Activated B cell treated with CpG ODN at 0.5 μM for 24 hours (primary cell): ENCODE results near the gene ETV3. TPM values are rescaled to one million over a fixed set of nuclear protein-coding genes. Genes with fewer than 3 reads are reported as not detected.
"Not testable (repeated sequence)": the region's sequence is repeated elsewhere in the genome, so short reads cannot be mapped to it uniquely, and the experiment has no call there.

Experiments
- ATAC-seq: fragments of 200-7000 bp; cut with Tn5 transposase; one replicate; pipeline ENCODE4 v1.10.0; 2021; ENCODE audit warnings: low read depth, mild to moderate bottlenecking, moderate library complexity
- CTCF ChIA-PET: fragments of 350-600 bp; sonication (Branson Sonifier 250); formaldehyde crosslinking; loops from one replicate; lab custom pipeline; 2021; ENCODE audit warnings: antibody characterized with exemption; lab: Charles Lee
- POLR2A ChIA-PET: fragments of 350-600 bp; sonication (Branson Sonifier 250); formaldehyde crosslinking; loops from one replicate; lab custom pipeline; 2021; ENCODE audit warnings: antibody characterized with exemption; lab: Charles Lee
- DNase-seq: peaks from one replicate; pipeline ENCODE4 v3.0.0; 2022
- H3K27ac Mint-ChIP-seq: one replicate; pipeline ENCODE4 v1.8.0; 2020; ENCODE audit warnings: mixed read lengths
- H3K27me3 Mint-ChIP-seq: one replicate; pipeline ENCODE4 v1.8.0; 2021; ENCODE audit warnings: mixed read lengths
- H3K36me3 Mint-ChIP-seq: one replicate; pipeline ENCODE4 v1.8.0; 2021; ENCODE audit warnings: low read depth, mixed read lengths
- H3K4me1 Mint-ChIP-seq: one replicate; pipeline ENCODE4 v1.8.0; 2021; ENCODE audit warnings: mixed read lengths
- H3K4me3 Mint-ChIP-seq: one replicate; pipeline ENCODE4 v1.8.0; 2020; ENCODE audit warnings: mild to moderate bottlenecking, mixed read lengths
- H3K9me3 Mint-ChIP-seq: one replicate; pipeline ENCODE4 v1.8.0; 2020; ENCODE audit warnings: mixed read lengths
- intact Hi-C: fragments of 100-400 bp; cut with micrococcal nuclease; formaldehyde crosslinking; loops from one replicate; pipeline ENCODE4 v1.15.1; 2024
- total RNA-seq: library from RNA; stranded (reverse); gene quantifications from 2 replicates; pipeline ENCODE4 v1.2.3, GENCODE V29; 2022
- TF ChIP-seq, protein P1 (sequence below): fragments of 200-600 bp; IDR thresholded peaks from one replicate; pipeline ENCODE4 v1.8.0; 2022; ENCODE audit warnings: antibody characterized with exemption, mild to moderate bottlenecking

Gene ETV3
- 26.6 and 31.3 TPM in 2 replicates for total RNA-seq

DNA sequence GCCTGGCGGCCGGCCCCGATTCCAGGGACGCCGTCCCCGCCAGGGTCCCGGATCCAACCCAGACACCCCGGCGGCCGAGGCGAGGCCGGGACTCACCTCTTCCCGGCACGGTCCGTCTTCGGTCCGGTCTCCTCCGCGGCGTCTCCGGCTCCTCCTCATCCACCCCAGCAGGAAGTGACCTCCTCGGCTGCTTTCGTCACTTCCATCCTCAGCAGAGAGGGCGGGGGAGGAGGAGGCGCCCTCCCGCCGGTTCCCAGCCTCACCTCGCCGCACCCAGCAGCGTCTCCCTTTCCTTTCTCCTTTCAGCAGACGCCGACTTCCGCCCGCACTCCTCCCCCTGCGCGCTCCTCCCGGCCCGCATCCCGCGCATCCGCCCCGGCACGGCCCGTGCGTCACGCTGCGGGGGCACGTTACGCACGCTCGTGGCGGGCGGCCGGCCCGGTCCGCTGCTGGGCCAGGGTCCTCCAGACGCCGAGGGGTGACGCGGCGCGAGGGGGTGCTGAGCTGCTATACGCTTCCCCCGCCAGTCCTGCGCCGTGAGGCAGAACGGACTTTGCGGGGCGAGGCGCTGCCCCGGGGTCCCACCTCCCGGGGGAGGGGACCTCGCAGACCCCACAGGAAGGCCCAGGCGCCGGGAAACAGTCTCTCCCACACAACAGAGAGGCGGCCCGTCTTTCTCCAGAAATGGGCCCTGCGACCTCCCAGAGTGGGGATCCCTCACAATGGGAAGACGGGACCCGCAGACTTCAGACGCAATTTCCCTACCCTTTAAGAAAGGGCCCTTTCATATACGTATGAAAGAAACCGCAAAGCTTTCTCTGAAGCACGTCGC is at the start of gene ETV3:
Gene ETV3, minus strand, starts transcription at position 176 of the 832 bp plus-strand sequence. CDS start 2,043 bp downstream, outside the sequence.
- ATAC-seq = peak; percentile 86
- Mint-ChIP-seq H3K27me3 (no peaks in the 10 kb centered on the region), H3K4me3 (peak within 1 kb of the TSS; percentile 94), H3K27ac (peak within 1 kb of the TSS; percentile 93), H3K9me3 (no peaks in the 10 kb centered on the region), H3K4me1 (peaks cover 43% of the 10 kb centered on the region), H3K36me3 (peaks cover 40% of the 10 kb centered on the region)
- TF ChIP-seq, protein P1, sequence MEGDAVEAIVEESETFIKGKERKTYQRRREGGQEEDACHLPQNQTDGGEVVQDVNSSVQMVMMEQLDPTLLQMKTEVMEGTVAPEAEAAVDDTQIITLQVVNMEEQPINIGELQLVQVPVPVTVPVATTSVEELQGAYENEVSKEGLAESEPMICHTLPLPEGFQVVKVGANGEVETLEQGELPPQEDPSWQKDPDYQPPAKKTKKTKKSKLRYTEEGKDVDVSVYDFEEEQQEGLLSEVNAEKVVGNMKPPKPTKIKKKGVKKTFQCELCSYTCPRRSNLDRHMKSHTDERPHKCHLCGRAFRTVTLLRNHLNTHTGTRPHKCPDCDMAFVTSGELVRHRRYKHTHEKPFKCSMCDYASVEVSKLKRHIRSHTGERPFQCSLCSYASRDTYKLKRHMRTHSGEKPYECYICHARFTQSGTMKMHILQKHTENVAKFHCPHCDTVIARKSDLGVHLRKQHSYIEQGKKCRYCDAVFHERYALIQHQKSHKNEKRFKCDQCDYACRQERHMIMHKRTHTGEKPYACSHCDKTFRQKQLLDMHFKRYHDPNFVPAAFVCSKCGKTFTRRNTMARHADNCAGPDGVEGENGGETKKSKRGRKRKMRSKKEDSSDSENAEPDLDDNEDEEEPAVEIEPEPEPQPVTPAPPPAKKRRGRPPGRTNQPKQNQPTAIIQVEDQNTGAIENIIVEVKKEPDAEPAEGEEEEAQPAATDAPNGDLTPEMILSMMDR = no peak
- intact Hi-C loops = loop anchor here (2.0 kb wide), 1 partner anchor 32 kb away; no protein-coding TSS in a partner anchor
- DNase-seq = peak; percentile 72
- ChIA-PET CTCF (interaction anchor here (2.2 to 2.5 kb wide), 2 partner anchors 18 to 48 kb away, joined by 10 to 12 read pairs; no protein-coding TSS in a partner anchor), POLR2A (interaction anchor here (0.6 to 1.9 kb wide), 6 partner anchors 9 to 57 kb away, joined by 3 to 8 read pairs (median 7); no protein-coding TSS in a partner anchor)

DNA sequence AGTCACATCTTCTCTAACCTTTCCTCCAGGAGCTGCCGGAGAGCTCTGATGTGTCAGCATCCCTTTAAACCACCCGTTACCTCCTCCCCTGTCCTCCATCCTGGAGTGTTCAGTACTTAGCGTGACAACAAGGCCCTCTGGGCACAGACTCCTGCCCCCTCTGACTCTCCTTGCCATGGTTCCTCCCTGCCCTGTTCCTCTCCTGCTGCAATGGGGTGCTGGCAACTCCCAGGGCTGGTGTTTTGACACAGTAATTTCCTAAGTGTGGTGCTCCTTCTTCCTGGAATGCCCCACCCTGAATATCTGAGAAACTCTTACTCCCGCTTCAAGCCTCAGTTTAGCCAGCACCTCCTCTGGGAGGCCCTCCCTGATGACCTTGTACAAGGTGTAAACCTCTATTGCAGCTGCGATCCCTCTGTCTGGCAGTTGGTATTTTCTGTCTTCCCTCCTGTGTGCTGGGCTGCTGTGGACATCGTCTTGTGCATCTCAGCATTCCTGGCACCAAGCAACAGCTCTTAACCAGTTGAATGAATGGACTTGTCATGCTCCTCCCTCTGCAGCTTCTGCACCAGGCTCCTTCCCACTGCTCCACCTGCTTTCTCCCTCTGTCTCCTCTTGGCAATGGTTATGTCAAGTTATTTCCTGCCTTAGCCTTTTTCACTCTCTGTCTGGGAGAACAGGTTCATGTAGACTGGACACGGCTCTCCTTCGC is 48.2 kb upstream of the ETV3 start:
- ATAC-seq = no peak
- no peak for DNase-seq
- intact Hi-C loops = no loop called here
- ChIA-PET POLR2A (no interaction called here), CTCF (interaction anchor here (0.7 to 1.5 kb wide), 2 partner anchors 8 to 10 kb away, joined by 3 to 7 read pairs; no protein-coding TSS in a partner anchor)
- no peaks in the 10 kb centered on the region for H3K4me1 Mint-ChIP-seq
- H3K4me3 Mint-ChIP-seq = no peak overlapping the region
- H3K27me3 Mint-ChIP-seq = peaks cover 13% of the 10 kb centered on the region
- TF ChIP-seq, protein P1 = no peak
- H3K9me3 Mint-ChIP-seq = no peaks in the 10 kb centered on the region
- no peak overlapping the region for H3K27ac Mint-ChIP-seq
- no peaks in the 10 kb centered on the region for H3K36me3 Mint-ChIP-seq

DNA sequence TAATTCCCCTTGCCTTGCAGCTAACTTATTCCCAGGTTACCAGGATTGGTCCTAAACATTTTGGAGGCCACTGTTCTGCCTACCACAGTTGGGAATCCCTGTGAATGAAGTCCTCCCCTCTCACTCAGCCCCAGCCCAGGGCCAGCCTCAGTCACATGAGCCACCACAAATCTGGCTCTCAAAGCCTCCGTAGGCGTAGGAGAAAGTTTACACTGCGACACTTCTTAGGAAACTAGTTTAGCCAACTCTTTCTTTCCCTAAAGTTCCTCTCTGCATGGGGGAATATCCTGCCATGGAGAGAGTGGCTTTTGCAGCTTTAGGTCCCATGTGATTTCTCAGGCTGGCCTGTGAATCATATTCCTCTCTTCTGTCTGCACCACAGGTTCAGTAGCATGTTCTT is 45.7 kb upstream of the ETV3 start:
- TF ChIP-seq, protein P1 = no peak
- Mint-ChIP-seq H3K27ac (no peak overlapping the region), H3K4me3 (no peak overlapping the region), H3K27me3 (peaks cover 18% of the 10 kb centered on the region), H3K36me3 (no peaks in the 10 kb centered on the region), H3K9me3 (no peaks in the 10 kb centered on the region), H3K4me1 (no peaks in the 10 kb centered on the region)
- no peak for ATAC-seq
- no peak for DNase-seq
- ChIA-PET POLR2A (no interaction called here), CTCF (interaction anchor here (1.8 kb wide), 1 partner anchor 9 kb away, joined by 4 read pairs; no protein-coding TSS in a partner anchor)
- intact Hi-C loops = no loop called here

DNA sequence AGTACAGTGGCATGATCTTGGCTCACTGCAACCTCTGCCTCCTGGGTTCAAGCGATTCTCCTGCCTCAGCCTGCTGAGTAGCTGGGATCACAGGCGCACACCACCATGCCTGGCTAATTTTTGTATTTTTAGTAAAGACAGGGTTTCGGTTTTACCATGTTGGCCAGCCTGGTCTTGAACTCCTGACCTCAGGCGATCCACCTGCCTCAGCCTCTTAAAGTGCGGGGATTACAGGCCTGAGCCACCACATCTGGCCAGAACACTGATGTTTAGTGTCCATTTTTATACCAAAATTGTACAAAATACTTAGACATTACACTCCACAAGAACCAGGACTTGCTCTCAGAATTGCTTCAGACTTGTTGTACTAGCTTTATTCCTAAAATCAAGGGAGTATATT is 44.2 kb upstream of the ETV3 start:
- DNase-seq, intact Hi-C loops, ATAC-seq, H3K27ac Mint-ChIP-seq, H3K4me1 Mint-ChIP-seq, H3K9me3 Mint-ChIP-seq, H3K36me3 Mint-ChIP-seq, CTCF ChIA-PET, POLR2A ChIA-PET, H3K4me3 Mint-ChIP-seq: not testable (repeated sequence)
- peaks cover 16% of the 10 kb centered on the region for H3K27me3 Mint-ChIP-seq

DNA sequence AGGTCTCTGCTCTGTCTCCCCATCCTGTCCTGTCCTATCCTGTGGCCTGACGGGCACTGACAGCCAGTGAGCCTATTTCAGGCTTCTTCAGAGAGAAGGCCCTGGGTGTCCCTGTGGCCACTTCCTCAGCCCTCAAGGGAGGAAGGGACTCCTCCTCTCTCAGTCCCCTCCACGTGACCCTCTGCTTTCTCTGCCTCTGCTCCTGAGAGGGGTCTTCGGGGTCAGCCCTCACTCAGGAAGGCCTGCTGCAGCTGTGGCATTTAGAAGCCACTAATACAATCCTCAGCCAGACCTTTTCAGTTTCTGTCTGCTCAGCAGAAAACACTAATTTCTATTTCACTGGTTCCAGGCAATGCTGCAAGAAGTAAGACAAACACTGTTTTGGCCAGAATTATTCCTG is 43.6 kb upstream of the ETV3 start:
- no peak overlapping the region for H3K27ac Mint-ChIP-seq
- no peak overlapping the region for H3K4me3 Mint-ChIP-seq
- intact Hi-C loops = no loop called here
- DNase-seq (no peak), ATAC-seq (no peak)
- H3K36me3 Mint-ChIP-seq = no peaks in the 10 kb centered on the region
- no peaks in the 10 kb centered on the region for H3K9me3 Mint-ChIP-seq
- CTCF ChIA-PET = no interaction called here
- peaks cover 18% of the 10 kb centered on the region for H3K27me3 Mint-ChIP-seq
- POLR2A ChIA-PET = no interaction called here
- H3K4me1 Mint-ChIP-seq = no peaks in the 10 kb centered on the region
- TF ChIP-seq, protein P1 = no peak
